Fibroblast of lung (primary cell): Measurements from ENCODE around the gene ADORA1.

Source experiments
- EZH2 ChIP-seq: IDR thresholded peaks from 2 replicates; pipeline ENCODE4 v1.5.1; 2012; ENCODE audit warnings: low read length, control low read depth, mild to moderate bottlenecking; ENCODE audit errors: missing control alignments
- TF ChIP-seq, protein P1 (sequence below), 2 donors: IDR thresholded peaks in 1 of 2; conservative IDR thresholded peaks in 1 of 2; 1 replicate in 1 of 2; 2 replicates in 1 of 2; pipeline ENCODE4 v1.5.1; 2011 to 2012; ENCODE audit warnings: low read length in 2 of 2, control low read depth in 1 of 2, inconsistent platforms in 1 of 2, low read depth in 1 of 2, mild to moderate bottlenecking in 1 of 2

DNA sequence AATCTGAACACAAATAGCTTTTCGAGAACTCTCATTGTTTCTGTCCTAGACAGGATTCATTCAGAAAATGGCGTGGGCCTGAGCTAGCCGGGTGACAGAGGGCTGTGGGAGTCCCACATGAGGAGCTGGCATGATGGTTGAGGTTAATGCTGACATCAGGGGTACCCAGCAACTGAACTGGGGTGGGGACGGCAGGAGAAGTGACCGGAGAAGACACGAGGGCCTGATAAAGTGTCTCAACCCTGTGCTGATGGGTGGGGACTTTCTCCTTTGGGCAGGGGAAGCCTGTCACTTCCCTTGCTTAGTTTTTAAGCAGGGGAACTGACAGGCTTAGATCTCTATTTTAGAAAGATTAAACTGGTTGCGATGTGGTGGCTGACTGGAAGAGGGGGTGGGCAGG is 87.3 kb downstream of the ADORA1 start:
- TF ChIP-seq, protein P1, sequence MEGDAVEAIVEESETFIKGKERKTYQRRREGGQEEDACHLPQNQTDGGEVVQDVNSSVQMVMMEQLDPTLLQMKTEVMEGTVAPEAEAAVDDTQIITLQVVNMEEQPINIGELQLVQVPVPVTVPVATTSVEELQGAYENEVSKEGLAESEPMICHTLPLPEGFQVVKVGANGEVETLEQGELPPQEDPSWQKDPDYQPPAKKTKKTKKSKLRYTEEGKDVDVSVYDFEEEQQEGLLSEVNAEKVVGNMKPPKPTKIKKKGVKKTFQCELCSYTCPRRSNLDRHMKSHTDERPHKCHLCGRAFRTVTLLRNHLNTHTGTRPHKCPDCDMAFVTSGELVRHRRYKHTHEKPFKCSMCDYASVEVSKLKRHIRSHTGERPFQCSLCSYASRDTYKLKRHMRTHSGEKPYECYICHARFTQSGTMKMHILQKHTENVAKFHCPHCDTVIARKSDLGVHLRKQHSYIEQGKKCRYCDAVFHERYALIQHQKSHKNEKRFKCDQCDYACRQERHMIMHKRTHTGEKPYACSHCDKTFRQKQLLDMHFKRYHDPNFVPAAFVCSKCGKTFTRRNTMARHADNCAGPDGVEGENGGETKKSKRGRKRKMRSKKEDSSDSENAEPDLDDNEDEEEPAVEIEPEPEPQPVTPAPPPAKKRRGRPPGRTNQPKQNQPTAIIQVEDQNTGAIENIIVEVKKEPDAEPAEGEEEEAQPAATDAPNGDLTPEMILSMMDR (conservative IDR thresholded peaks at IDR 0.05 in 1 of 2, IDR thresholded peaks at IDR 0.05 in 1 of 2; ENCODE audit: low read depth in 1 of 2, low read length in 2 of 2): no peak
- TF ChIP-seq EZH2: no peak
